Testis (tissue), 2 donors: Measurements from ENCODE around the gene MCRS1.

Source experiments
- CTCF ChIP-seq, 3 experiments: fragments of 450-650 bp in 2 of 3; fragments of 200-600 bp in 1 of 3; sonication (generic) in 1 of 3; IDR thresholded peaks; one replicate each; pipeline ENCODE4 v1.5.1; 2016 to 2019; ENCODE audit warnings: antibody characterized with exemption in 3 of 3, mild to moderate bottlenecking in 2 of 3, moderate library complexity in 1 of 3
- POLR2A ChIP-seq: fragments of 450-650 bp; IDR thresholded peaks from one replicate; pipeline ENCODE4 v1.6.1; 2017; ENCODE audit warnings: antibody characterized with exemption, mild to moderate bottlenecking, moderate library complexity

- TF ChIP-seq CTCF (IDR thresholded peaks at IDR 0.05) (no peak), POLR2A (no peak)
Observed at GRCh38 chr12:49548481-49548821, 19.5 kb downstream of the MCRS1 start.
